GM23248 (cell line): Measurements from ENCODE around the gene PDE3A.

Source experiments
- EZH2 ChIP-seq: fragments of 200-600 bp; sonication (generic); IDR thresholded peaks from 2 replicates; pipeline ENCODE4 v1.6.1; 2018; ENCODE audit warnings: antibody characterized with exemption, mild to moderate bottlenecking; ENCODE audit not compliant: insufficient read depth, poor library complexity, severe bottlenecking
- EZH2phosphoT487 ChIP-seq: fragments of 200-600 bp; sonication (generic); IDR thresholded peaks from 2 replicates; pipeline ENCODE4 v1.6.1; 2018; ENCODE audit warnings: antibody characterized with exemption, moderate library complexity, mild to moderate bottlenecking, low read depth; ENCODE audit not compliant: insufficient read depth

GRCh38 chr12:20495997-20496396 lies 127.7 kb downstream of the PDE3A start:
- no peak for TF ChIP-seq EZH2phosphoT487
- TF ChIP-seq EZH2 = no peak
